Astrocyte (in vitro differentiated cells and primary cell): Measurements from ENCODE around the gene MLXIP.

Source experiments
- CTCF ChIP-seq: IDR thresholded peaks from 2 replicates; pipeline ENCODE4 v1.5.1; 2011; ENCODE audit warnings: low read depth, mild to moderate bottlenecking, inconsistent platforms, low read length, moderate library complexity; ENCODE audit not compliant: insufficient read depth
- EZH2 ChIP-seq: IDR thresholded peaks from 2 replicates; pipeline ENCODE4 v1.6.1; 2012; ENCODE audit warnings: mild to moderate bottlenecking, low read length, inconsistent platforms; ENCODE audit not compliant: insufficient read depth

- TF ChIP-seq CTCF: no peak
- TF ChIP-seq EZH2: no peak
These were observed 26.3 kb downstream of the MLXIP start for GRCh38 chr12:122104844-122105243.
